Erythroblast (primary cell): Measurements from ENCODE around the gene TJP1.

Experiments used
- GATA1 ChIP-seq: IDR thresholded peaks from 2 replicates; pipeline ENCODE4 v1.6.1; 2011; ENCODE audit warnings: low read depth, mild to moderate bottlenecking, control low read depth, low read length, moderate library complexity
- POLR2A ChIP-seq: IDR thresholded peaks from 2 replicates; pipeline ENCODE4 v1.6.1; 2011; ENCODE audit warnings: mild to moderate bottlenecking, low read length

GRCh38 chr15:29743475-29743874 lies 78.8 kb downstream of the TJP1 start:
- no peak for TF ChIP-seq POLR2A
- TF ChIP-seq GATA1: no peak
